ENCODE measurements around the gene NACAD.

DNA sequence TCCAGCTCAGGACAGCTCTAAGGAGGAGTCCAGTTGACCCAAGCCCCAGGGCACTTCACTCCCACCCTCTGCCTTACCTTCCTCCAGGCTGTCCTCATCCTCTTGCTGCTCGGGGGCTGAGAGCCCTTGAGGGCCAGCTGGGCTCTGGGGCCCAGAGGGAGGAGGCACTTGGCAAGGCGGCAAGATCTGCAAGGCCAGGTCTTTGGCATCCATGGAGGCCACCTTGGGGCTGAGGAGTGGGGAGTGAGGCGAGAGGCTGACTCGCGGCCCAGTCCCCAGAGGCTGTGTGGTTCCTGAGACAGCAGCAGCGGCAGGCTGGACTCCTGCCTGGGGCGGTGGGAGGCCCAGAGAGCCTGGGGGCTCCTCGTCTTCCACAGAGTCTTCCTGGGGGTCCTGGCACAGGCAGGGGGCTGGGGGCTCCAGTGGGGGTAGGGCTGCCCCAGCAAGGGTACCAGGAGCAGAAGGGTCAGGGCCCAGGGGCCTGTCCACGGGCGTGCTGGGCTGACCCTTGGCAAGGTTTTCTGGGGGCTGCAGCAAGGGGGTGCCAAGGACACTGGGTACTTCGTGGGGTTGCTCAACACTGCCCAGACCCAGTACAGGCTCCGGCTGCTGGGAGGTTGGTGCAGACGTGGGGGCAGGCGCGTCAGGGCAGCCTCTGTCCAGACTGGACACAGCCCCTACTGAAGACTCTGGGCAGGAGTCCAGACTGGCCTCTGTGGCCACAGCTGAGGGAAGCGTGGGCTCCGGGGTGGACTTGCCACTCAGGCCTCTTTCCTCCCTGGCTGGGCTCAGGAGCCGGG, 6.5 kb downstream of the NACAD start:
- no peak for TF ChIP-seq SETDB1 (IDR thresholded peaks at IDR 0.05; ENCODE audit: insufficient read length, low read length)
- TF ChIP-seq ZXDB (tag by site-specific recombination; IDR thresholded peaks at IDR 0.05), result no peak
- TF ChIP-seq, protein P1, sequence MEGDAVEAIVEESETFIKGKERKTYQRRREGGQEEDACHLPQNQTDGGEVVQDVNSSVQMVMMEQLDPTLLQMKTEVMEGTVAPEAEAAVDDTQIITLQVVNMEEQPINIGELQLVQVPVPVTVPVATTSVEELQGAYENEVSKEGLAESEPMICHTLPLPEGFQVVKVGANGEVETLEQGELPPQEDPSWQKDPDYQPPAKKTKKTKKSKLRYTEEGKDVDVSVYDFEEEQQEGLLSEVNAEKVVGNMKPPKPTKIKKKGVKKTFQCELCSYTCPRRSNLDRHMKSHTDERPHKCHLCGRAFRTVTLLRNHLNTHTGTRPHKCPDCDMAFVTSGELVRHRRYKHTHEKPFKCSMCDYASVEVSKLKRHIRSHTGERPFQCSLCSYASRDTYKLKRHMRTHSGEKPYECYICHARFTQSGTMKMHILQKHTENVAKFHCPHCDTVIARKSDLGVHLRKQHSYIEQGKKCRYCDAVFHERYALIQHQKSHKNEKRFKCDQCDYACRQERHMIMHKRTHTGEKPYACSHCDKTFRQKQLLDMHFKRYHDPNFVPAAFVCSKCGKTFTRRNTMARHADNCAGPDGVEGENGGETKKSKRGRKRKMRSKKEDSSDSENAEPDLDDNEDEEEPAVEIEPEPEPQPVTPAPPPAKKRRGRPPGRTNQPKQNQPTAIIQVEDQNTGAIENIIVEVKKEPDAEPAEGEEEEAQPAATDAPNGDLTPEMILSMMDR (tag by site-specific recombination; IDR thresholded peaks at IDR 0.05), result no peak

Measured in HEK293 (cell line).